ENCODE measurements around the gene SLC25A41. TPM values are rescaled to one million over a fixed set of nuclear protein-coding genes. Genes with fewer than 3 reads are reported as not detected.

Gene SLC25A41
- total and polyA plus RNA-seq, 2 of the 13 experiments (the other 11 are each of a cell fraction or from before 2014, with no cell fraction given): 0.33 to 0.95 TPM

DNA sequence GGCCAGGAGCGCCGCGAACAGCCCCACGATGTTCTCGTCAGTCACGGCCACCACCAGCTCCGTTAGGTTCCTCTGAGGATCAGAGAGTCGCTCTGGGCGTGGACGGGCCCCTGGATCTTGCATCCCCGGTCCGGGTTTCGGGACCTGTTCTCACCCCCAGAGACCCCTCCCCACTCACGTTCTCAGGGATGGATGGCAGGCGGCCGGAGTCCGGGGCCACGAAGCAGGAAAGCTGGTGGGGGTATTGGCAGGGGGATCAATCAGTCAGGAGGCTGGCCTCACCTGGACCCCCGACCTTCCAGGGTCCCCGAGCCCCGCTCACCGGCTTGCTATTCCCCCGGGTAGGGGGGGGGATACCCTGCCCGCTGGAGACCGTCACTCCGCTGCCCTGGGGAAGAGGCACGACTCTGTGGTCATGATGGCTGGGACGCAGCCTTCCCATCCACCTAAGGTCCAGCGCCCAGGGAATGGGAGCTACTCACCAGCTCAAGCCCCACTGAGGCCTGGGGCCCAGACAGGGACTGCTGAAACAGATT lies 43.4 kb upstream of the SLC25A41 start:
- ChIA-PET CTCF (ENCODE audit: low intra/inter-chr PET ratio, low total read pairs) (no interaction called here), POLR2A (interaction anchor here (0.9 to 1.4 kb wide), 5 partner anchors 12 to 592 kb away, joined by 3 to 13 read pairs (median 4); partner anchors contain the start of genes ALKBH7, CRB3 and SLC25A23)
- Histone ChIP-seq H3K4me1 (ENCODE audit: insufficient read depth, low read length) (peaks cover 28% of the 10 kb centered on the region), H3K4me2 (ENCODE audit: low read depth, low read length) (peak overlapping the region; percentile 66), H4K20me1 (ENCODE audit: insufficient read depth, low read length) (no peaks in the 10 kb centered on the region), H3K27ac (ENCODE audit: extremely low read length, insufficient read depth, low read length) (no peak overlapping the region), H2AFZ (ENCODE audit: low read length) (no peak overlapping the region), H3K27me3 (ENCODE audit: control insufficient read depth in 1 of 2, insufficient read depth in 2 of 2, low read length in 2 of 2) (peaks cover 2 to 16% of the 10 kb centered on the region in 2 experiments; a peak in 3 of 5 replicates), H3K9me3 (ENCODE audit: low read length) (no peaks in the 10 kb centered on the region), H3K36me3 (replicated peaks in 1 of 2; ENCODE audit: control insufficient read depth in 1 of 2, insufficient read depth in 2 of 2, low read length in 2 of 2) (no peaks in the 10 kb centered on the region), H3K9ac (ENCODE audit: insufficient read depth, low read depth, low read length) (peak overlapping the region; percentile 30; the same call in 1 of the 2 replicates), H3K79me2 (ENCODE audit: insufficient read depth, low read length) (no peaks in the 10 kb centered on the region), H3K4me3 (replicated peaks in 1 of 3; ENCODE audit: insufficient read depth in 1 of 3, low read depth in 2 of 3, low read length in 3 of 3) (peak overlapping the region in 2 of 3 experiments; percentile 41 to 53; a peak in 3 of 6 replicates)
- intact Hi-C loops (cut with micrococcal nuclease; ENCODE audit: unreplicated experiment) (no loop called here), in situ Hi-C loops (cut with HindIII; ENCODE audit: extremely low pct_ligation_motif_present, low pct_unique_long_range_greater_than_20kb) (no loop called here)
- no peak for DNase-seq (ENCODE audit: low spot score)
- no peak for TF ChIP-seq ZNF777 (CRISPR knock-in tag; IDR thresholded peaks at IDR 0.05)
- TF ChIP-seq, protein P1, sequence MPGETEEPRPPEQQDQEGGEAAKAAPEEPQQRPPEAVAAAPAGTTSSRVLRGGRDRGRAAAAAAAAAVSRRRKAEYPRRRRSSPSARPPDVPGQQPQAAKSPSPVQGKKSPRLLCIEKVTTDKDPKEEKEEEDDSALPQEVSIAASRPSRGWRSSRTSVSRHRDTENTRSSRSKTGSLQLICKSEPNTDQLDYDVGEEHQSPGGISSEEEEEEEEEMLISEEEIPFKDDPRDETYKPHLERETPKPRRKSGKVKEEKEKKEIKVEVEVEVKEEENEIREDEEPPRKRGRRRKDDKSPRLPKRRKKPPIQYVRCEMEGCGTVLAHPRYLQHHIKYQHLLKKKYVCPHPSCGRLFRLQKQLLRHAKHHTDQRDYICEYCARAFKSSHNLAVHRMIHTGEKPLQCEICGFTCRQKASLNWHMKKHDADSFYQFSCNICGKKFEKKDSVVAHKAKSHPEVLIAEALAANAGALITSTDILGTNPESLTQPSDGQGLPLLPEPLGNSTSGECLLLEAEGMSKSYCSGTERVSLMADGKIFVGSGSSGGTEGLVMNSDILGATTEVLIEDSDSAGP (CRISPR knock-in tag; IDR thresholded peaks at IDR 0.05; ENCODE audit: borderline replicate concordance): peak; percentile 6; the same call in 1 of the 2 replicates
- 0 out of 2 replicates have a peak, but pooled peaks have one; percentile 17 for TF ChIP-seq ZBTB38 (CRISPR knock-in tag; IDR thresholded peaks at IDR 0.05)
- TF ChIP-seq AHDC1 (CRISPR knock-in tag; IDR thresholded peaks at IDR 0.05; ENCODE audit: borderline replicate concordance): 0 out of 2 replicates have a peak, but pooled peaks have one; percentile 22
- TF ChIP-seq EEA1 (CRISPR knock-in tag; IDR thresholded peaks at IDR 0.05; ENCODE audit: borderline replicate concordance): no peak
- TF ChIP-seq HNRNPLL (IDR thresholded peaks at IDR 0.05; ENCODE audit: low read depth, low read length, poor library complexity, severe bottlenecking): peak; percentile 12
- TF ChIP-seq IKZF4 (CRISPR knock-in tag; IDR thresholded peaks at IDR 0.05; ENCODE audit: borderline replicate concordance, low read depth, not compliant biosample characterization): peak; percentile 41
- no peak for TF ChIP-seq SSRP1 (CRISPR knock-in tag; IDR thresholded peaks at IDR 0.05)
- TF ChIP-seq, protein P2, sequence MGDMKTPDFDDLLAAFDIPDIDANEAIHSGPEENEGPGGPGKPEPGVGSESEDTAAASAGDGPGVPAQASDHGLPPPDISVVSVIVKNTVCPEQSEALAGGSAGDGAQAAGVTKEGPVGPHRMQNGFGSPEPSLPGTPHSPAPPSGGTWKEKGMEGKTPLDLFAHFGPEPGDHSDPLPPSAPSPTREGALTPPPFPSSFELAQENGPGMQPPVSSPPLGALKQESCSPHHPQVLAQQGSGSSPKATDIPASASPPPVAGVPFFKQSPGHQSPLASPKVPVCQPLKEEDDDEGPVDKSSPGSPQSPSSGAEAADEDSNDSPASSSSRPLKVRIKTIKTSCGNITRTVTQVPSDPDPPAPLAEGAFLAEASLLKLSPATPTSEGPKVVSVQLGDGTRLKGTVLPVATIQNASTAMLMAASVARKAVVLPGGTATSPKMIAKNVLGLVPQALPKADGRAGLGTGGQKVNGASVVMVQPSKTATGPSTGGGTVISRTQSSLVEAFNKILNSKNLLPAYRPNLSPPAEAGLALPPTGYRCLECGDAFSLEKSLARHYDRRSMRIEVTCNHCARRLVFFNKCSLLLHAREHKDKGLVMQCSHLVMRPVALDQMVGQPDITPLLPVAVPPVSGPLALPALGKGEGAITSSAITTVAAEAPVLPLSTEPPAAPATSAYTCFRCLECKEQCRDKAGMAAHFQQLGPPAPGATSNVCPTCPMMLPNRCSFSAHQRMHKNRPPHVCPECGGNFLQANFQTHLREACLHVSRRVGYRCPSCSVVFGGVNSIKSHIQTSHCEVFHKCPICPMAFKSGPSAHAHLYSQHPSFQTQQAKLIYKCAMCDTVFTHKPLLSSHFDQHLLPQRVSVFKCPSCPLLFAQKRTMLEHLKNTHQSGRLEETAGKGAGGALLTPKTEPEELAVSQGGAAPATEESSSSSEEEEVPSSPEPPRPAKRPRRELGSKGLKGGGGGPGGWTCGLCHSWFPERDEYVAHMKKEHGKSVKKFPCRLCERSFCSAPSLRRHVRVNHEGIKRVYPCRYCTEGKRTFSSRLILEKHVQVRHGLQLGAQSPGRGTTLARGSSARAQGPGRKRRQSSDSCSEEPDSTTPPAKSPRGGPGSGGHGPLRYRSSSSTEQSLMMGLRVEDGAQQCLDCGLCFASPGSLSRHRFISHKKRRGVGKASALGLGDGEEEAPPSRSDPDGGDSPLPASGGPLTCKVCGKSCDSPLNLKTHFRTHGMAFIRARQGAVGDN (CRISPR knock-in tag; IDR thresholded peaks at IDR 0.05): peak; percentile 14
- whole genome bisulfite sequencing (ENCODE audit: low lambda C conversion rate): 58% methylated on average over 12 of the region's 29 CpGs
- ATAC-seq: no peak
- no TSS peak for BruUV-seq (replicated peaks)
- no peak for FAIRE-seq

All from HepG2 (cell line).